ENCODE data around the gene NIT1. TPM values are rescaled to one million over a fixed set of nuclear protein-coding genes. Genes with fewer than 3 reads are reported as not detected.

NIT1 gene
- total and polyA plus RNA-seq, 2 of the 13 experiments (the other 11 are each of a cell fraction or from before 2014, with no cell fraction given) = 22.7 to 31.0 TPM

DNA sequence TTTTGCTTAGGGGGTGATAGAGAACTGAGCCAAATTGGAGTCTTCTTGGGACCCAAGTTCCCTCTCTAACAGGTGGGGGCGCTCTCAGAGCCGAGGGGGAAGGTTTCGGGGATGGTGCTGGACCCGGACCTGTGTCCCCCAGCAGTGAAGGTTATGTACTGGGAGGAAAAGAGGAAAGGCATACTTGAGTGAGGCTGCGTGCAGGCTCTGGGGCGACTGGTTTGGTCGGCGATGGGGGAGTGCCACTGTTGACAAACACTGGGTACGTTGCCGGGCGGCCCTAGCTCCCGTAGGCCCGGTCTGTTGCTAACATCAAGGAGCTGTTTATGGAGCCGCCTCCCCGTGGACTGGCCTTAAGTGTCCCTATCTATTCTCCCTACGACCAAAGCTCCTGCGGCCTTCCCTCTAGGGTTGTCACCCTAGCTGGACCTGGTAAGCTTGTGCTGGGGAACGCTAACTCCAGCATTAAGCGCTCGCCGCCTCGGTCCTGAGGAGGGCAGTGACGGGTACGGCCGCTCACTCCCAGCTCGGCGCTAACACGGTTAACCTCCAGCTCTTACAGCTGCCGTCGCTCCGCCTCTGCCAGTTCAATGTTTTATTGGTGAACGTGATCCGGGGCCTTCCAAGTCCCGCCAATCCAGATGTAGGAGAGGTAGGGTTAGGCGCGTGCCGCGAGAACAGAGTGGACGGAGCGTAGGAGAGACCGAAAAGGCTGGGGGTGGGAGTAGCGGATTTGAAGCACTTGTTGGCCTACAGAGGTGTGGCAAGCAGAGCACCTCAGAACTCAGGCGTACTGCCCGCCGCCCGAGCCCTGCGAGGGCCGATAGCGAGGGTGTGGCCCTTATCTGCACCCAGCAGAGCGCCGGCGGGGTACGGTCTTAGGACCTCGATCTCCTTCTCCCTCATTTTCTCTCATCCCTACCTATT is 48.1 kb downstream of the NIT1 start, which contains the start of gene PPOX (continued):
- TF ChIP-seq FOXO1 (CRISPR knock-in tag; IDR thresholded peaks at IDR 0.05) (no peak), SPEN (CRISPR knock-in tag; IDR thresholded peaks at IDR 0.05; ENCODE audit: low read depth) (peak; percentile 87), ZNF160 (CRISPR knock-in tag; IDR thresholded peaks at IDR 0.05) (0 out of 2 replicates have a peak, but pooled peaks have one; percentile 46), EED (CRISPR knock-in tag; IDR thresholded peaks at IDR 0.05) (peak; percentile 75; the same call in 1 of the 2 replicates), SMYD3 (CRISPR knock-in tag; IDR thresholded peaks at IDR 0.05) (peak; percentile 23; the same call in 1 of the 2 replicates), ZNF607 (CRISPR knock-in tag; IDR thresholded peaks at IDR 0.05; ENCODE audit: borderline replicate concordance) (peak; percentile 66; the same call in 1 of the 2 replicates), STAG1 (CRISPR knock-in tag; IDR thresholded peaks at IDR 0.05) (peak; percentile 9; the same call in 1 of the 2 replicates), ZNF781 (CRISPR knock-in tag; IDR thresholded peaks at IDR 0.05; ENCODE audit: borderline replicate concordance, not compliant biosample characterization) (peak; percentile 11), NKX3-1 (CRISPR knock-in tag; IDR thresholded peaks at IDR 0.05) (no peak; the same call in 1 of the 2 replicates), CBFB (CRISPR knock-in tag; IDR thresholded peaks at IDR 0.05) (no peak), CENPX (CRISPR knock-in tag; IDR thresholded peaks at IDR 0.05) (no peak), BCL6 (CRISPR knock-in tag; IDR thresholded peaks at IDR 0.05) (no peak), ZNF674 (CRISPR knock-in tag; IDR thresholded peaks at IDR 0.05; ENCODE audit: low read depth) (no peak), ZNF841 (CRISPR knock-in tag; IDR thresholded peaks at IDR 0.05; ENCODE audit: borderline replicate concordance) (no peak), ZMYM4 (CRISPR knock-in tag; IDR thresholded peaks at IDR 0.05) (peak; percentile 92), WIZ (CRISPR knock-in tag; IDR thresholded peaks at IDR 0.05) (no peak), SNRNP70 (IDR thresholded peaks at IDR 0.05; ENCODE audit: low read depth, low read length) (no peak)
- TF ChIP-seq, protein P1, sequence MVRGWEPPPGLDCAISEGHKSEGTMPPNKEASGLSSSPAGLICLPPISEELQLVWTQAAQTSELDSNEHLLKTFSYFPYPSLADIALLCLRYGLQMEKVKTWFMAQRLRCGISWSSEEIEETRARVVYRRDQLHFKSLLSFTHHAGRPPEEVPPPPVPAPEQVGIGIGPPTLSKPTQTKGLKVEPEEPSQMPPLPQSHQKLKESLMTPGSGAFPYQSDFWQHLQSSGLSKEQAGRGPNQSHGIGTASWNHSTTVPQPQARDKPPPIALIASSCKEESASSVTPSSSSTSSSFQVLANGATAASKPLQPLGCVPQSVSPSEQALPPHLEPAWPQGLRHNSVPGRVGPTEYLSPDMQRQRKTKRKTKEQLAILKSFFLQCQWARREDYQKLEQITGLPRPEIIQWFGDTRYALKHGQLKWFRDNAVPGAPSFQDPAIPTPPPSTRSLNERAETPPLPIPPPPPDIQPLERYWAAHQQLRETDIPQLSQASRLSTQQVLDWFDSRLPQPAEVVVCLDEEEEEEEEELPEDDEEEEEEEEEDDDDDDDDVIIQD (CRISPR knock-in tag; IDR thresholded peaks at IDR 0.05; ENCODE audit: low read depth) = no peak
- TF ChIP-seq, protein P2, sequence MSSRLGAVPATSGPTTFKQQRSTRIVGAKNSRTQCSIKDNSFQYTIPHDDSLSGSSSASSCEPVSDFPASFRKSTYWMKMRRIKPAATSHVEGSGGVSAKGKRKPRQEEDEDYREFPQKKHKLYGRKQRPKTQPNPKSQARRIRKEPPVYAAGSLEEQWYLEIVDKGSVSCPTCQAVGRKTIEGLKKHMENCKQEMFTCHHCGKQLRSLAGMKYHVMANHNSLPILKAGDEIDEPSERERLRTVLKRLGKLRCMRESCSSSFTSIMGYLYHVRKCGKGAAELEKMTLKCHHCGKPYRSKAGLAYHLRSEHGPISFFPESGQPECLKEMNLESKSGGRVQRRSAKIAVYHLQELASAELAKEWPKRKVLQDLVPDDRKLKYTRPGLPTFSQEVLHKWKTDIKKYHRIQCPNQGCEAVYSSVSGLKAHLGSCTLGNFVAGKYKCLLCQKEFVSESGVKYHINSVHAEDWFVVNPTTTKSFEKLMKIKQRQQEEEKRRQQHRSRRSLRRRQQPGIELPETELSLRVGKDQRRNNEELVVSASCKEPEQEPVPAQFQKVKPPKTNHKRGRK (CRISPR knock-in tag; IDR thresholded peaks at IDR 0.05) = no peak
- TF ChIP-seq, protein P3, sequence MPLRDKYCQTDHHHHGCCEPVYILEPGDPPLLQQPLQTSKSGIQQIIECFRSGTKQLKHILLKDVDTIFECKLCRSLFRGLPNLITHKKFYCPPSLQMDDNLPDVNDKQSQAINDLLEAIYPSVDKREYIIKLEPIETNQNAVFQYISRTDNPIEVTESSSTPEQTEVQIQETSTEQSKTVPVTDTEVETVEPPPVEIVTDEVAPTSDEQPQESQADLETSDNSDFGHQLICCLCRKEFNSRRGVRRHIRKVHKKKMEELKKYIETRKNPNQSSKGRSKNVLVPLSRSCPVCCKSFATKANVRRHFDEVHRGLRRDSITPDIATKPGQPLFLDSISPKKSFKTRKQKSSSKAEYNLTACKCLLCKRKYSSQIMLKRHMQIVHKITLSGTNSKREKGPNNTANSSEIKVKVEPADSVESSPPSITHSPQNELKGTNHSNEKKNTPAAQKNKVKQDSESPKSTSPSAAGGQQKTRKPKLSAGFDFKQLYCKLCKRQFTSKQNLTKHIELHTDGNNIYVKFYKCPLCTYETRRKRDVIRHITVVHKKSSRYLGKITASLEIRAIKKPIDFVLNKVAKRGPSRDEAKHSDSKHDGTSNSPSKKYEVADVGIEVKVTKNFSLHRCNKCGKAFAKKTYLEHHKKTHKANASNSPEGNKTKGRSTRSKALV (CRISPR knock-in tag; IDR thresholded peaks at IDR 0.05) = no peak
- TF ChIP-seq, protein P4, sequence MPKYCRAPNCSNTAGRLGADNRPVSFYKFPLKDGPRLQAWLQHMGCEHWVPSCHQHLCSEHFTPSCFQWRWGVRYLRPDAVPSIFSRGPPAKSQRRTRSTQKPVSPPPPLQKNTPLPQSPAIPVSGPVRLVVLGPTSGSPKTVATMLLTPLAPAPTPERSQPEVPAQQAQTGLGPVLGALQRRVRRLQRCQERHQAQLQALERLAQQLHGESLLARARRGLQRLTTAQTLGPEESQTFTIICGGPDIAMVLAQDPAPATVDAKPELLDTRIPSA (CRISPR knock-in tag; IDR thresholded peaks at IDR 0.05; ENCODE audit: borderline replicate concordance) = no peak
- TF ChIP-seq, protein P5, sequence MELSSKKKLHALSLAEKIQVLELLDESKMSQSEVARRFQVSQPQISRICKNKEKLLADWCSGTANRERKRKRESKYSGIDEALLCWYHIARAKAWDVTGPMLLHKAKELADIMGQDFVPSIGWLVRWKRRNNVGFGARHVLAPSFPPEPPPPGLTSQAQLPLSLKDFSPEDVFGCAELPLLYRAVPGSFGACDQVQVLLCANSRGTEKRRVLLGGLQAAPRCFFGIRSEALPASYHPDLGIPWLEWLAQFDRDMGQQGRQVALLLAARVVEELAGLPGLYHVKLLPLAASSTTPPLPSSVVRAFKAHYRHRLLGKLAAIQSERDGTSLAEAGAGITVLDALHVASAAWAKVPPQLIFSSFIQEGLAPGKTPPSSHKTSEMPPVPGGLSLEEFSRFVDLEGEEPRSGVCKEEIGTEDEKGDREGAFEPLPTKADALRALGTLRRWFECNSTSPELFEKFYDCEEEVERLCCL (CRISPR knock-in tag; IDR thresholded peaks at IDR 0.05; ENCODE audit: borderline replicate concordance) = no peak
